ENCODE data around the gene ATP5F1B.

ATP5F1B gene

GRCh38 chr12:56676851-56677580 lies 31.2 kb upstream of the ATP5F1B start:
- no peaks in the 10 kb centered on the region for H3K27me3 ChIP-seq (ENCODE audit: insufficient read depth, low read depth, severe bottlenecking)
- TF ChIP-seq CTCF (IDR thresholded peaks at IDR 0.05; ENCODE audit: low read depth, low read length) = no peak
- H3K36me3 ChIP-seq = peaks cover 47% of the 10 kb centered on the region
- H3K27ac ChIP-seq = no peak overlapping the region
- DNase-seq = no peak
- H3K9me3 ChIP-seq (ENCODE audit: severe bottlenecking) = no peaks in the 10 kb centered on the region
- H3K4me3 ChIP-seq (ENCODE audit: low read depth, low read length) = no peak overlapping the region

- H3K9me3 ChIP-seq (ENCODE audit: severe bottlenecking) = no peaks in the 10 kb centered on the region
- H3K36me3 ChIP-seq = peaks cover 69% of the 10 kb centered on the region
- H3K27ac ChIP-seq = no peak overlapping the region
- H3K27me3 ChIP-seq (ENCODE audit: insufficient read depth, low read depth, severe bottlenecking) = no peaks in the 10 kb centered on the region
- no peak for DNase-seq
- no peak for TF ChIP-seq CTCF (IDR thresholded peaks at IDR 0.05; ENCODE audit: low read depth, low read length)
- no peak overlapping the region for H3K4me3 ChIP-seq (ENCODE audit: low read depth, low read length)
These were observed 25.8 kb upstream of the ATP5F1B start for GRCh38 chr12:56671608-56672007.

GRCh38 chr12:56670836-56671235 lies 25.1 kb upstream of the ATP5F1B start:
- Histone ChIP-seq H3K27me3 (ENCODE audit: insufficient read depth, low read depth, severe bottlenecking) (no peaks in the 10 kb centered on the region), H3K9me3 (ENCODE audit: severe bottlenecking) (no peaks in the 10 kb centered on the region), H3K36me3 (peaks cover 76% of the 10 kb centered on the region), H3K4me3 (ENCODE audit: low read depth, low read length) (no peak overlapping the region), H3K27ac (no peak overlapping the region)
- DNase-seq = no peak
- no peak for TF ChIP-seq CTCF (IDR thresholded peaks at IDR 0.05; ENCODE audit: low read depth, low read length)

GRCh38 chr12:56668197-56668457 lies 22.3 kb upstream of the ATP5F1B start:
- no peak for DNase-seq
- Histone ChIP-seq H3K9me3 (ENCODE audit: severe bottlenecking) (no peaks in the 10 kb centered on the region), H3K27ac (no peak overlapping the region), H3K36me3 (peaks cover 90% of the 10 kb centered on the region), H3K4me3 (ENCODE audit: low read depth, low read length) (no peak overlapping the region), H3K27me3 (ENCODE audit: insufficient read depth, low read depth, severe bottlenecking) (no peaks in the 10 kb centered on the region)
- TF ChIP-seq CTCF (IDR thresholded peaks at IDR 0.05; ENCODE audit: low read depth, low read length) = no peak

GRCh38 chr12:56661979-56662638 lies 16.3 kb upstream of the ATP5F1B start:
- no peak overlapping the region for H3K27ac ChIP-seq
- H3K36me3 ChIP-seq = peaks cover 32% of the 10 kb centered on the region
- H3K4me3 ChIP-seq (ENCODE audit: low read depth, low read length) = no peak overlapping the region
- no peaks in the 10 kb centered on the region for H3K9me3 ChIP-seq (ENCODE audit: severe bottlenecking)
- no peaks in the 10 kb centered on the region for H3K27me3 ChIP-seq (ENCODE audit: insufficient read depth, low read depth, severe bottlenecking)
- TF ChIP-seq CTCF (IDR thresholded peaks at IDR 0.05; ENCODE audit: low read depth, low read length) = no peak
- no peak for DNase-seq

- TF ChIP-seq CTCF (IDR thresholded peaks at IDR 0.05; ENCODE audit: low read depth, low read length) = no peak
- H3K27me3 ChIP-seq (ENCODE audit: insufficient read depth, low read depth, severe bottlenecking) = no peaks in the 10 kb centered on the region
- H3K27ac ChIP-seq = no peak overlapping the region
- H3K9me3 ChIP-seq (ENCODE audit: severe bottlenecking) = no peaks in the 10 kb centered on the region
- H3K4me3 ChIP-seq (ENCODE audit: low read depth, low read length) = no peak overlapping the region
- DNase-seq = no peak
- H3K36me3 ChIP-seq = peaks cover 26% of the 10 kb centered on the region
These were observed 15.8 kb upstream of the ATP5F1B start for GRCh38 chr12:56661560-56661959.
